NCI-H2196 treated with DMSO at 0.1 percent for 48 hours (cell line): ENCODE results near the gene BACH2.
"Not testable (repeated sequence)": the region's sequence is repeated elsewhere in the genome, so short reads cannot be mapped to it uniquely, and the experiment has no call there.

Experiments
- DNase-seq: peaks from one replicate; lab custom pipeline; 2025; ENCODE audit not compliant: unreplicated experiment; lab: John Stamatoyannopoulos, UW

The BACH2 gene

DNA sequence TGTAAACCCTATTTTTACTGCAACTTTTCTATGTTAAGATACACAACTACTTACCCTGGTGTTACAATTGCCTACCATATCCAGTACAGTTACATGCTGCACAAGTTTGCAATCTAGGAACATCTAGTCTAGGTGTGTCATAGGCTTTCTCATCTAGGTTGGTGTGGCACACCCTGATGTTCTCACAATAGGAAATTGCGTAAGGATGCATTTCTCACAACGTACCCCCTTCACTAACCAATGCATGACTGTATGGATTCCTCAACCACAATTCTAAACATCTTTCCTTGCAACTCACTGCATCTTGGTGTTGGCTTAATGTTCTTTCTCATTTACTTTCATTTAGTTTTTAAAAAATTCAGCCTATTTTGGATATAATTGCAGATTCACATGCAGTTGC, 370.8 kb downstream of the BACH2 start:
- no peak for DNase-seq

DNA sequence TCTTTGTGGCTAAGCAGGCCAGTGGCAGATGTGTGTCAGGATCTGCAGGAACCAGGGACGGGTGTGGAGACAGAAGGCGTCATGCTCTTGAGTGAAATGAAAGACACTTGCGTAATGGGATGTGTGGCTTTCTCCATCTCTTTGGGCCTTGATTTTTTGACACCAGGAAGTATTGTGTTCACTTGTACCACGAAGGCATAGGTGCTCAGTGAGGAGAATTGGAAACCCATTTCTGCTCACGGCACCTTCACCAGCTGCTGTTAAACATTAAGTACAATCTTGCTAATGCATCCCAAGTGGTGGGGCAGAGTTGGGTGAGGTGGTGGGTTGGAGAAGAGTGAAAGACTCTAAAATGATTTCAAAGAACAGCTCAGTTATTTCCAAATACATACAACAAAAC, 372.4 kb downstream of the BACH2 start:
- DNase-seq: no peak

DNA sequence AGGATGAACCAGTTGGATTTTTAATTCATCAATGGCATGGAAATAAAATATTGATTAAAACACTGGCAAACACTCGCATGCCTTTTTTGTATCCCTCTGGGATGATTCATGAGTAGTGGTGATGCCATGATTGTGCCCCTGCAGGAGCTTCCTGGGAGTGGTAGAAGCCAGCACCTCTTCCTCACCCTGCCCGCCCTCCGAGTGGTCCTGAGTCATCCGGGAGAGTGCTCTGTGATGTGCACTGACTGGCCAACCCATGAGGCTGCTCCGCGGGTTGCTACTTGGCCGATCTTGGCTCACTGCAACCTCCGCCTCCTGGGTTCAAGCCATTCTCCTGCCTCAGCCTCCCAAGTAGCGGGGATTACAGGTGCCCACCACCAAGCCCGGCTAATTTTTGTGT, 375.0 kb downstream of the BACH2 start:
- no peak for DNase-seq

DNA sequence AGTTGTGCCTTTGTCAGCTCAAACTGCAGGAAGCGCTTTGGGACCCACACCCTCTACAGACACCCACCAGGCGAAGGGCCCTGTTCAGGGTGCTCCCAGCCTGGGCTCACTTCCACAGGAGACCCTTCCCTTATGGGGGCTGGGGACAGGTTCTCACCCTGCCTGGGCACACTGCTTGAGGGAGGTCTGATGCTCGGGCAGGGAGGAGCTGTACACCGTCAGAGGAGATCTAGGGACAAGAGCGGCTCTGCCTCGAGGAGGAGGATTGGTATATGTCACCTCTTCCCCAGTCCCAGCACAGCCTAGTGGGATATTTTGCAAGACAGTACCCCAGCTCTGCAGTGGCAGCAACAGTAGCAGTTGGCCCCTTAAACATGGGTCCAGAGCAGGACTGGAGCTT, 375.4 kb downstream of the BACH2 start:
- DNase-seq: no peak

DNA sequence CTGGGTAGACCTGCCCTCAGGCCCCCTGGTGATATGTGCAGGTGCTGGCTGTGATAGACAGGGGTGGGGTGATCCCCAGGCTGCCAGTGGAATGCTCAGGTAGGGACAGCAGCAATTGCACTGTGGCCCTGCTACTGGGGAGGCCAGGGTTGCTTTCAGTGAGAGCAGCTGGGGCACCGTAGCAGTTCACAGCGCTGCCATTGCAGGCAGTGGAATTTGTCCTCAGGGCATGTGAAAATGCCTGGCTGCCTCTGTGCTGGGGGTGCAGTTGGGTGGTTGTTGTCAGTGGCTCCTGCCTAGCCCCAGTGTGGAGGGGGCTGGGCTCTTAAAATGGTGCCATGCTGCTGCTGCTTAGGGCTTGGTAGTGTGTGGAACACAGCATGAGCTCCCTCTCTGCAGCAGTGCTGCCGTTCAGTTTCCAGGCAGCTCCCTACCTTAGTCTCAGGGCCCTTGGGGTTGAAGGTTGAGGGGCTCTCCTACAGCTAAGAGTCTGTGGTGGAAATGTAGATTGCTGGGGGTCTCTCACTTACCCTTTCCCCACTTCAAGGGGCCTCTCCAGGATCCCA, 378.8 kb downstream of the BACH2 start:
- no peak for DNase-seq

DNA sequence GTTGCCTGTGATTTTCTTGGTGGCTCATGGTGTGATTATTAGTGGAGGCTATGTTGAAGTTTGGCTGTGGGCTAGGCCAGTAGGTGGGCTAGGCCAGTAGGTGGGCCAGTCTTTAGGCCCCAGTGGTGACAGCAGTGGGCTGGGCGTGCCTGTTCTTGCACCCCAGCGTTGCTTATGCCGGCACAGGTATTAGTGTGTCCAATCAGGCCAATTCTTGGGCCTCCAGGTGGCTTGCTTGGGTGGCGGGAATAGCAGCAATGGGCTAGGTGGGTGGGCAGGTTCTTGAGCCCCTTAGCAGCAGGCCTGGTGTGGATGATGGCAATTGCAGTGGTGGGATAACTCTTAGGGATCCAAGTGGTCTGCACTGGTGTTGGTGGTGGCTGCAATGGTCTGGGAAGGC, 379.4 kb downstream of the BACH2 start:
- DNase-seq: no peak

DNA sequence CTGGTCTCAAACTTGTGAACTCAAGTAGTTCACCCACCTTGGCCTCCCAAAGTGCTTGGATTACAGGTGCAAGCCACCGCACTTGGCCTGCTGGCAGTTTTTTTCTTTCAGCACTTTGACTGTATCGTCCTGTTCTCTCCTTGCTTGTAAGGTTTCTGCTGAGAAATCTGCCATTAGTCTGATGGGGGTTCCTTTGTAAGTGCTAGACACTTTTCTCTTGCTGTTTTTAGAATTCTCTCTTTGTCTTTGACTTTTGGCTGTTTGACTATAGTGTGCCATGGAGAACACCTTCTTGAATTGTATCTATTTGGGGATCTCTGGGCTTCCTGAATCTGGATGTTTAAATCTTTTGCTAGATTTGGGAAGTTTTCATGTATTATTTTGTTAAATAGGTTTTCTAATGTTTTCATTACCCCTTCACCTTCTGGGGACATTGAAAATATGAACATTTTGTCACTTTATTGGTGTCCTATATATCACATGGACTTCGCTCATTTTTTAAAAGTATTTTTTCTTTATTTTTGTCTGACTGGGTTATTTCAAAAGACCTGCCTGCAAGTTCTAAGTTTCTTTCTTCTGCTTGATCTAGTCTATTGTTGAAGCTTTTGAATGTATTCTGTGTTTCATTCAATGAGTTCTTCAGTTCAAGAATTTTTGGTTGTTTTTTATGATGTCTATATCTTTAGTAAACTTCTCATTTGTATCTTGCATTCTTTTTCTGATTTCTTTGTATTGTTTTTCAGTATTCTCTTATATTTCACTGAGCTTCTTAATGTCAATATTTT, 380.3 kb downstream of the BACH2 start:
- DNase-seq: no peak

DNA sequence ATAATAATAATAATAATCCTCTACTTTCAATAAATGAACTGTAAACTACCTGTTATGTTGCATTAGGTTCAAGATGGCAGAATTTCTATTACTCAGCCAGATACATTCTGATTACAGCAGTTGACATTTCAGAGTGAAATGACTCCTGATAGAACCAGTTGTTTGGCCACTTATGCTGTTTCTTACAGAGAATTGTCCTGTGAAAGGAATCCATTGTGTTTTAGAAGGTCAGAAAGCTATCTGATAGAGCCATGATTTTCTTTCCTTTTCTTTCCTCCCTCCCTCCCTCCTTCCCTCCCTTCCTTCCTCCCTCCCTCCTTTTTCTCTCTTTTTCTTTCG, 385.8 kb downstream of the BACH2 start:
- no peak for DNase-seq

DNA sequence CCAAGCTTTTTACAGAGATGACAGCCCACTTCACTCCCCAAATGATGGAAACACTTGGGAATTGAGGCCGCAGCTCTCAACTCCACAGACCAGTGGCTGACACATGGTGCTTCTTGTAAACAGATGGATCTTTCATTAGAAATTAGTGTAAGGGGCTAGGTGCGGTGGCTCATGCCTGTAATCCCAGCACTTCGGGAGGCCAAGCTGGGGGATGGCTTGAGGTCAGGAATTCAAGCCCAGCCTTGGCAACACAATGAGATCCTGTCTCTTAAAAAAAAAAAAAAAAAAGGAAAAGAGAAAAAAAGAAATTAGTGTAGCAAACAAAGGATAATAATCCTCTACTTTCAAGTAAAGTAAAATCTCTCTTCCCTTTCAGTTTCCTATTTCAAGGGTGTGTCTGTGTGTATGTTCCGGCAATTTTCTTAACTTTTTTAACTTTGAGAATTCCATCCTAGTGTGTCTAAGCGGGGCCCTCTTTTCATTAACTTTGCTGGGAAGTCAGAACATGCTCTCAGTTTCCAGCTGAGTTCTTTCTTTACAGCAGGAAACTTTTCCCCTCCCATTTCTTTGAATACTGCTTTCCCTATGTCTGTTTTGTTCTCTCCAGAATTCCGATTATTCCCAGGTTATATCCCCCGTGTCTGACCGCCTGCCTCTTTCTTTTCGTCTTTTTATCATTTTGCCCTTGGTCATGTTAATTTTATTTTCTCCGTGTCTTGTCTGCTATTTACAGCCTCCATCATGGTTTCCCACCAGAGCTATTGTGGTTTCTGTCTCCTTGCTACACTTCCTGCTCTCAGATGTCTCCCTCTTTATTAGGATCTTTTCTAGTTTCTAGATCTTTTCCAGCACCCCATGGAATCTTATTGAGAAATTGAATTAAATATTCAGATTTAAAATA, 386.4 kb downstream of the BACH2 start:
- DNase-seq: not testable (repeated sequence)

DNA sequence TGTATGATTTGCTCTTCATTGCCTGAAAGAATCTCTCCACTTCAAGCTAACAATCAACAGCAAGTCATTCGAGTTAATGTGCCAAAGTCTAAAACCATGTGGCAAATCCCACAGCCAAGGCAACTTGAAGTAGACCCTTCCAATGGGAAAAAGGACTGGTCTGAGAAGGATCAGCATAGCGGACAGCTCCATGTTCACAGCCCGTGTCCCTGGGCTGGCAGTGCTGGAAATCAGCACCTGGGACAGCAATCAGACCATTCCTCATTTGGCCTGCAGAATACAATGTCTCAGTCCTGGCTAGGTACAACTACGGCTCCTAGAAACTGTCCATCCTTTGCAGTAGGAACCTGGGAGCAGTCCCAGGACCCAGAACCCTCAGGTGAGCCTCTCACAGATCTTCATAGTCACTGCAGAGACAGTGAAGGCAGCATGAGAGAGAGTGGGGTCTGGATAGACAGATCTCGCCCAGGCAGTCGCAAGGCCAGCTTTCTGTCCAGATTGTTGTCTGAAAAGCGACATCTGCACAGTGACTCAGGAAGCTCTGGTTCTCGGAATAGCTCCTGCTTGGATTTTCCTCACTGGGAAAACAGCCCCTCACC, 401.3 kb downstream of the BACH2 start:
- DNase-seq: no peak

DNA sequence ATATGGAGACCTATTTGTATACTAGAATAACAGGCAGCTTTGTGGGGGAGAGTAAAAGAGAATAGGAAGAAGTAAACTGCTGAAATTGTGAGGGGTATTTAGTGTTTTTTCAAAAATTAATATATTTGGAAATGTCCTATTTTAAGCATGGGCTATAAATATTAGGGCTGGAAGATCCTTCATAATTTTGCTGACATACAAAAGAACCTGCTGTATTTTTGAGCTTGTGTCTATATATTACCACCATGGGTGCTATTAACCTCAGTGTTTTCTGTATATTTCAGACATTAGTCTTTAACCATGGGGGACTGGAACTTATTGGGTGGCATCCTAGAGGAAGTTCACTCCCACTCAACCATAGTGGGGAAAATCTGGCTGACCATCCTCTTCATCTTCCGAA, 402.5 kb downstream of the BACH2 start, which contains the start of gene GJA10:
TSS of gene GJA10 (plus strand) at position 301 of the 400 bp plus-strand sequence. CDS start at position 301, 0 bp downstream.
- no peak for DNase-seq

DNA sequence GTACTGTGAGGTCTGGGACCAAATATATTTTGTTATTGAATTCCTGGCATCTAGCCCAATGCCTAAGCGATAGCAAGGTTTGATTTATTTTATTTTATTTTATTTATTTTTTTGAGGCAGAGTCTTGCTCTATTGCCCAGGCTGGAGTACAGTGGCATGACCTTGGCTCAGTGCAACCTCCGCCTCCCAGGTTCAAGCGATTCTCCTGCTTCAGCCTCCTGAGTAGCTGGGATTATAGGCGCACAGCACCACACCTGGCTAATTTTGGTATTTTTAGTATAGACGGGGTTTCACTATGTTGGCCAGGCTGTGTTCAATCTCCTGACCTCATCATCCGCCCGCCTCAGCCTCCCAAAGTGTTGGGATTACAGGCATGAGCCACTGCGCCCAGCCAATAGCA, 404.1 kb downstream of the BACH2 start:
- not testable (repeated sequence) for DNase-seq

DNA sequence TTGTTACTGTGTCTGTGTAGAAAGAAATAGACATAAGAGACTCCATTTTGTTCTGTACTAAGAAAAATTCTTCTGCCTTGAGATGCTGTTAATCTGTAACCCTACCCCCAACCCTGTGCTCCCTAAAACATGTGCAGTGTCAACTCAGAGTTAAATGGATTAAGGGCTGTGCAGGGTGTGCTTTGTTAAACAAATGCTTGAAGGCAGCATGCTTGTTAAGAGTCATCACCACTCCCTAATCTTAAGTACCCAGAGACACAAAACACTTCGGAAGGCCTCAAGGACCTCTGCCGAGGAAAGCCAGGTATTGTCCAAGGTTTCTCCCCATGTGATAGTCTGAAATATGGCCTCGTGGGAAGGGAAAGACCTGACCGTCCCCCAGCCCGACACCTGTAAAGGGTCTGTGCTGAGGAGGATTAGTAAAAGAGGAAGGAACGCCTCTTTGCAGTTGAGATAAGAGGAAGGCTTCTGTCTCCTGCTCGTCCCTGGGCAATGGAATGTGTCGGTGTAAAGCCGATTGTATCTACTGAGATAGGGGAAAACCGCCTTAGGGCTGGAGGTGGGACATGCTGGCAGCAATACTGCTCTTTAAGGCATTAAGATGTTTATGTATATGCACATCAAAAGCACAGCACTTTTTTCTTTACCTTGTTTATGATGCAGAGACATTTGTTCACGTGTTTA, 405.7 kb downstream of the BACH2 start:
- DNase-seq: not testable (repeated sequence)

DNA sequence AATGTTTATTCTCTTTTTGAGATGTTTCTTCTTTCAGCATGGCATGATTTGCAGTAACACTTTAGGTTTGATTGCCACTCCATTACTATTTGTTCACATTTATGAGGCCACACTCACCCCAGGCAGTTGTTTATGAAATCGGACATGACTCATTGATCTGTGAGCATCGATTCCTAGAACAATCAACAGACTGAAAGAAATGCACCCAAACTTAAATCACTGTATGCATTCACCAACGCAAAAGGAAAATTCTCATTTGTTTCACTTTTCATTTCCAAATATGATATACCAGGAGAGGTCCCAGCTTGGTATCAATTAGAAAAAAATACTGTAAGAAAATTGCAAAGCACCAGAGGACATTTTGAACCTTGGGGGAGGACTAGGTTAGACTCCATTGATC, 407.8 kb downstream of the BACH2 start:
- DNase-seq: no peak

DNA sequence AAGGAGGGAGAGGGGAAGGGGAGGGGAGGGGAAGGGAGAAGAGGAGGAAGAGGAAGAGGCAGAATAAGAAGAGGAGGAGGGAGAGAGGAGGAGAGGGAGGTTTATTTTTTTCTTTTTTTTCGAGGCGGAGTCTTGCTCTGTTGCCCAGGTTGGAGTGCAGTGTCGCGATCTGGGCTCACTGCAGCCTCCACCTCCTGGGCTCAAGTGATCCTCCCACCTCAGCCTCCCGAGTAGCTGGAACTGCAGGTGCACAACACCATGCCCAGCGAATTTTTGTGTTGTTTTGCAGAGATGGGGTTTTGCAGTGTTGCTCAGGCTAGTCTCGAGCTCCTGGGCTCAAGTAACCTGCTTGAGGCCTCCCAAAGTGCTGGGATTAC, 408.5 kb downstream of the BACH2 start:
- no peak for DNase-seq

DNA sequence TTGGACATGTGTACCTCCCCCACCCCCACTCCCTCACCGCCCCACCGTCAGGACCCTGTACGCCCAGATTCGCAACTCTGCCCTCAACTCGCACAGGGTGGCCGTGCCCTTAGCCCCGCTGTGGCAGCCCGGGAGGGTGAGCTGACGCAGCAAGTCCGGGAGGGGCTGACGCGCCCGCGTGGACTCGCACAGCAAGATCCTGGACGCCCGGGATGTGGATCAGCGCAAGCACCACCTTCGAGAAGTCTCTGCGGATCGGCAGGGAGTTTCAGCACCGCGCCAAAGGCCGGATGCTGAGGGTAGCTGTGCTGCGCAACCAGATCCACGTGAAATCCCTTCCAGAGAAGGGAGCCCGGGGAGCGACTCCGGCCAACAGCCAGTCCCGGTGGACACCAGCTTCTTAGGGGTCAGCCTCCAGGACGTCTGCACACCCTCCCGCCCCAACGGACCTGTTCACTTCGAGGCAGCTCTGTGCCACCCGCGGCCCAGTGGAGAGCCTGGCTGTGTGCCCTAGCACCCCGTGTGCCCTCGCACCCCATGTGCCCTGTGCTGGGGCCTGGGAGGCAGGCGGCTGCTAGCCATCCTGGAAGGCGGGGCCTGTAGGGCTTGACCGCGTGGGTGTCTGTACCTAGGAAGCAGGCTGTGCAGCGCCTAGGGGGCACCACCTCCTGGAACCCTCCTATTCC, 409.0 kb downstream of the BACH2 start:
- DNase-seq: no peak

DNA sequence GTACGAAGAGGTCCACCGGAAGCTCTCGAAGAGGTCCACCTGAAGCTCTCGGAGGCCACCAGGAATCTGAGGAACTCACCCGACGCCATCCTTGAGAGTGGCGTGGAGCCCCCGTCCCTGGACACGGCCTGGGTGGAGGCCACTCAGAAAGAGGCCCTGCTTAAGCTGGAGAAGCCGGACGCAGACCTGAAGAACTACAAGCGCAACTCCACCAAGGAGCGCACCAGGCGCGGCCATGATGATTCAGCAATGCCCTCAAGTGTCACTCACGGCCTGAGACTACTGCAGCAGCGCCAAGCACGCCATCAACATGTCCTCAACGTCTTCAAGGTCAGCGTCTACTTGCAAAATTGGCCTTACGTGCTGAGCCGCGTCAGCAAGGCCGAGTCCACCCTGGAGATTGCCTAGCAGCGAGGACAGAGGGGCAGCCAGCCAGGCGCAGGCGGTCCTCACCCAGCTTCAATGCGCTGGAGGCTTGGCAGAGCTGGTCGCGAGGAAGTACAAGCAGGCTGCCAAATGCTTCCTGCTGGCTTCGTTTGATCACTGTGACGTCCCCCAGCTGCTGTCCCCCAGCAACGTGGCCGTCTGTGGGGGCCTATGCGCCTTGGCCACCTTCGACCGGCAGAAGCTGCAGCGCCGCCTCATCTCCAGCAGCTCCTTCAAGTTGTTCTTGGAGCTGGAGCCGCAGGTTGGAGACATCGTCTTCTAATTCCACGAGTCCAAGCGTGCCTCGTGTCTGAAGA, 410.1 kb downstream of the BACH2 start:
- no peak for DNase-seq
